A673 (cell line): ENCODE results near the gene OPRM1. TPM values are rescaled to one million over a fixed set of nuclear protein-coding genes. Genes with fewer than 3 reads are reported as not detected.

ENCODE experiments used
- BruUV-seq: library from RNA; stranded (reverse); fragments of 400-500 nt; replicated peaks from 2 replicates; lab custom pipeline; 2021; lab: Mats Ljungman, UMichigan
- CTCF ChIA-PET: fragments of 300-600 bp; sonication (Branson Sonifier 250); formaldehyde crosslinking; loops from one replicate; lab custom pipeline; 2022; ENCODE audit warnings: antibody characterized with exemption; lab: Charles Lee
- POLR2A ChIA-PET: fragments of 300-600 bp; sonication (Branson Sonifier 250); formaldehyde crosslinking; loops from one replicate; lab custom pipeline; 2022; ENCODE audit warnings: antibody characterized with exemption; ENCODE audit not compliant: low non-redundant PET; lab: Charles Lee
- DNase-seq: peaks from one replicate; pipeline ENCODE4 v3.0.0-alpha.2; 2015; ENCODE audit warnings: low spot score
- H3K27ac ChIP-seq: fragments of 200-600 bp; sonication (generic); 2 replicates; pipeline ENCODE4 v1.5.1; 2016; ENCODE audit warnings: mixed run types, low read depth, mild to moderate bottlenecking, mixed read lengths, antibody characterized with exemption, low read length; ENCODE audit not compliant: poor library complexity, severe bottlenecking
- H3K27me3 ChIP-seq: fragments of 200-600 bp; sonication (generic); replicated peaks from 2 replicates; pipeline ENCODE4 v1.6.1; 2017; ENCODE audit warnings: mixed run types, low read depth, mild to moderate bottlenecking, mixed read lengths, antibody characterized with exemption, low read length; ENCODE audit not compliant: insufficient read depth, poor library complexity
- H3K36me3 ChIP-seq: fragments of 200-600 bp; sonication (generic); 2 replicates; pipeline ENCODE4 v1.6.1; 2016; ENCODE audit warnings: mixed run types, mild to moderate bottlenecking, mixed read lengths, antibody characterized with exemption, low read length; ENCODE audit not compliant: insufficient read depth, poor library complexity, severe bottlenecking
- H3K4me1 ChIP-seq: fragments of 200-600 bp; sonication (generic); 2 replicates; pipeline ENCODE4 v1.6.1; 2017; ENCODE audit warnings: mixed run types, mild to moderate bottlenecking, mixed read lengths, antibody characterized with exemption, low read length; ENCODE audit not compliant: insufficient read depth, poor library complexity, severe bottlenecking
- H3K4me3 ChIP-seq: fragments of 200-600 bp; sonication (generic); 2 replicates; pipeline ENCODE4 v1.5.1; 2016; ENCODE audit warnings: low read depth, mixed run types, mild to moderate bottlenecking, mixed read lengths, low read length; ENCODE audit not compliant: poor library complexity, severe bottlenecking
- H3K9me3 ChIP-seq: fragments of 200-600 bp; sonication (generic); 2 replicates; pipeline ENCODE4 v1.6.1; 2016; ENCODE audit warnings: mixed run types, low read depth, mild to moderate bottlenecking, mixed read lengths, antibody characterized with exemption, low read length; ENCODE audit not compliant: poor library complexity, severe bottlenecking
- CTCF ChIP-seq: fragments of 300-800, 200-600 bp; sonication (generic); conservative IDR thresholded peaks from 2 replicates; pipeline ENCODE4 v1.5.1; 2017; ENCODE audit warnings: low read depth, mild to moderate bottlenecking, antibody characterized with exemption, low read length, moderate library complexity, mixed read lengths
- EZH2 ChIP-seq: fragments of 200-600 bp; sonication (generic); IDR thresholded peaks from 2 replicates; pipeline ENCODE4 v1.6.1; 2017; ENCODE audit warnings: borderline replicate concordance, low read depth, mild to moderate bottlenecking, mixed read lengths, antibody characterized with exemption, low read length; ENCODE audit not compliant: poor library complexity, severe bottlenecking
- intact Hi-C: fragments of 100-400 bp; cut with micrococcal nuclease; formaldehyde crosslinking; loops from one replicate; pipeline ENCODE4 v1.10.0; 2022; ENCODE audit not compliant: unreplicated experiment
- total RNA-seq: library from RNA; stranded (reverse); gene quantifications from 2 replicates; pipeline ENCODE4 v1.2.3, GENCODE V29; 2021

The OPRM1 gene
- total RNA-seq, 1 experiment from 2014 or later: not detected

DNA sequence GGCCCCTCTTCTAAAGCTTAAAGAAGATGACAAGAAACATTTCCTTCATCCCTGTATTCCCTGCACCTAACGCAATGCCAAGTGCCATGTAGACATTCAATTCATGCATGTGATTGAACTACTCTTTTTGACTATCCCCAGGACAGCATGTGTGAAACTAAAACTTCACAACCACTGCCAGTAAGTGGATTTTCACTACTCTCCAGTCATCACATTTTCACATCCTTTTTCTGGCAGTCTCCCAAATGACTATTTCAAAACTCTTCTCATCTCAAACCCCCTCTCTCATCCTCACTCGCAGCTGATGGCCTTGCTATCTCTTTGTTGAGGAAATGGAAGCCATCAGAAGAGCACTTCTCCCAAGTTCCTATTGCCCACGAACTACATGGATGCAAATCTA is 122.6 kb downstream of the OPRM1 start:
- TF ChIP-seq EZH2 (no peak), CTCF (no peak)

DNA sequence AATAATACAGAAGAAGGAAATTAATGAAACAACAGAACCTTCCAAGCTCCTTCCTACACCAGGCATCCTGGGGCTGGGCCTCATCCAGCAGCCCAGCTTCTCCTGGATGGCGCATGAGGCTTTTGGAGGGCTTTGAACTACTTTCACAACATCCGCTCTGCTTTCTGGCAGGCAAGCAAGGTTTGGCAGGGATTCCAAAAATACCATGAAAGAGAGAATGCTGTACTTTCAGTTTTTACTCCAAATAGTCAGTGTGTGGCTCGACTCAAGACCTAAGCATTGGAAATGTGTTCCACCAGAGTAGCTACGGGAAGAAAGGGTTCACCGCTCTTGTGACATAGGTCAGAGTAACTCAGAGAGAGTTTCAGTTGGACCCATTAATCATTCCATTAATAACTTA is 125.4 kb downstream of the OPRM1 start:
- no peak for DNase-seq
- no peaks in the 10 kb centered on the region for H3K9me3 ChIP-seq
- H3K36me3 ChIP-seq: no peaks in the 10 kb centered on the region
- no peaks in the 10 kb centered on the region for H3K27me3 ChIP-seq
- TF ChIP-seq EZH2 (no peak), CTCF (no peak)
- no peak overlapping the region for H3K27ac ChIP-seq
- no peaks in the 10 kb centered on the region for H3K4me1 ChIP-seq
- H3K4me3 ChIP-seq: no peak overlapping the region
- BruUV-seq: no TSS peak
- ChIA-PET CTCF (no interaction called here), POLR2A (no interaction called here)
- intact Hi-C loops: no loop called here

More for the DNA sequence above, 122.6 kb downstream of the OPRM1 start:
- Histone ChIP-seq H3K27me3 (no peaks in the 10 kb centered on the region), H3K9me3 (no peaks in the 10 kb centered on the region), H3K36me3 (no peaks in the 10 kb centered on the region), H3K4me1 (peaks cover 1% of the 10 kb centered on the region), H3K27ac (no peak overlapping the region), H3K4me3 (no peak overlapping the region)
- CTCF ChIA-PET: no interaction called here
- DNase-seq: no peak
- no TSS peak for BruUV-seq
- intact Hi-C loops: no loop called here
- POLR2A ChIA-PET: no interaction called here

DNA sequence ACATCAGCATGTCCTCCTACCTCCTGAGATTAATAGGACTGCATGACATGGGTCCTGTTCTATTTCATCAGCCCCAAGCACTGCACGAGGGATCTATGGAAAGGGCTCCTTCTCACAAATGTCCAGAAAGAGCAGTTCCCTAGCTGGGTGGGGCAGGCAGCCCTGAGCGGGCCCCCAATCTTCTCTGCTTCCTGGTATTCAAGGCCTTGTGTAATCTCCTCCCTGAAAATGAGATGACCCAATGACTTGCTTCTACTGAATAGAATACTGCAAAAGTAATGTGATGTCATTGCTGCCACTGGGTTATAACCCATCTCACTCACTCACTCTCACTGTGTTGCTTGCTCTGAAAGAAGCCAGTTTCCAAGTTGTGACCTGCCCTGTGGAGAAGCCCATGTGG is 126.4 kb downstream of the OPRM1 start:
- H3K27me3 ChIP-seq: no peaks in the 10 kb centered on the region
- H3K4me3 ChIP-seq: no peak overlapping the region
- no peak for DNase-seq
- ChIA-PET CTCF (no interaction called here), POLR2A (no interaction called here)
- H3K27ac ChIP-seq: no peak overlapping the region
- H3K9me3 ChIP-seq: no peaks in the 10 kb centered on the region
- no peaks in the 10 kb centered on the region for H3K36me3 ChIP-seq
- TF ChIP-seq EZH2 (no peak), CTCF (no peak)
- no TSS peak for BruUV-seq
- intact Hi-C loops: no loop called here
- H3K4me1 ChIP-seq: no peaks in the 10 kb centered on the region
